Measurements from ENCODE around the gene ASPRV1. TPM values are rescaled to one million over a fixed set of nuclear protein-coding genes. Genes with fewer than 3 reads are reported as not detected.

The ASPRV1 gene
- total RNA-seq, 1 donor from 2014 or later, result 0.08 TPM

GRCh38 chr2:69943843-69944525, 17.4 kb downstream of the ASPRV1 start:
- DNase-seq (ENCODE audit: low read depth), result no peak
- H3K4me3 ChIP-seq (ENCODE audit: low read depth, low read length), result no peak overlapping the region
- TF ChIP-seq CTCF (IDR thresholded peaks at IDR 0.05; ENCODE audit: insufficient read depth, low read length, poor library complexity, severe bottlenecking), result no peak
- peaks cover 5% of the 10 kb centered on the region for H3K27me3 ChIP-seq (ENCODE audit: control insufficient read depth, insufficient read depth, low read length)
- H3K36me3 ChIP-seq (ENCODE audit: control insufficient read depth, insufficient read depth, low read length), result no peaks in the 10 kb centered on the region

DNA sequence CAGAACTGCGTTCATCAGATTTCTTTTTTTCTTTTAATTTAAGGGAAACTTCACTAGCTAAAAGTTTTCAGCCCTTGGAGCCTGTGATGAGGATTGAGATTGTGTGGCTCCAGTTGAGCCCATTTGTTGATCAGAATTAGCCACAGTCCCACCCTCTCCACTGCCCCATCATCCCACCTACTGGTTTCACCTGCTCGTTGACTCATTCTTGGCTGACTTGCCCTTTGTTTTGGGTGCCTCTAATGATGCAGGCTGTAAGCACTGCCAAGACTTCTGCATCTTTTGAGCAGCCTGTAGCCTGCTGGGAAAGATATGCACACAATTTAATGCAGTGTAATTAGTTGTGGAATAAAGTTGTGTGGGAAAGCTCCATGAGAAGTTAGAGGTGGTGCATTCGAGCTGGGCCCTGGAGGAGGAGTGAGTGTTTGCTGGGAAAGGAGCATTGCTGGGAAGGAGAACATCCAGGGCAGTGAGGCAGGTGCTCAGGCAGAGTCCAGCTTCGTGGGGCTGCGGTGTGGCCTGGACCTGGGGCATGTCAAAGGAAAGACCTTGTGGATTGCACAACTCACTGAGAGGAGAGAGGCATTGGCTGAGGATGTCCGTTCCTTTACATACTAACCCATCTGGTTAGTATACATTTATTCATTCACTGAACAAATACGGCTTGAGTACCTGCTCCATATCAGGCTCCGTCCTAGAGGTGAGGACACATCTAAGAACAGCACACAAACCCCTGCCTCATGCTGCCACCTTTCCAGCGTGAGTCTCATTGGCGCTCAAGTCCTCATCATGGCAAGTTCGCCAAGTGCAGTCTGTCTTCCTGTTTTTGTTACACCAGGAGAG, 18.2 kb downstream of the ASPRV1 start:
- DNase-seq (ENCODE audit: low read depth), result no peak
- no peaks in the 10 kb centered on the region for H3K27me3 ChIP-seq (ENCODE audit: control insufficient read depth, insufficient read depth, low read length)
- no peak for TF ChIP-seq CTCF (IDR thresholded peaks at IDR 0.05; ENCODE audit: insufficient read depth, low read length, poor library complexity, severe bottlenecking)
- no peak overlapping the region for H3K4me3 ChIP-seq (ENCODE audit: low read depth, low read length)
- peaks cover 1% of the 10 kb centered on the region for H3K36me3 ChIP-seq (ENCODE audit: control insufficient read depth, insufficient read depth, low read length)

GRCh38 chr2:69940691-69941090, 20.7 kb downstream of the ASPRV1 start:
- Histone ChIP-seq H3K27me3 (ENCODE audit: control insufficient read depth, insufficient read depth, low read length) (no peaks in the 10 kb centered on the region), H3K36me3 (ENCODE audit: control insufficient read depth, insufficient read depth, low read length) (peaks cover 6% of the 10 kb centered on the region), H3K4me3 (ENCODE audit: low read depth, low read length) (no peak overlapping the region)
- TF ChIP-seq CTCF (IDR thresholded peaks at IDR 0.05; ENCODE audit: insufficient read depth, low read length, poor library complexity, severe bottlenecking), result no peak
- no peak for DNase-seq (ENCODE audit: low read depth)

DNA sequence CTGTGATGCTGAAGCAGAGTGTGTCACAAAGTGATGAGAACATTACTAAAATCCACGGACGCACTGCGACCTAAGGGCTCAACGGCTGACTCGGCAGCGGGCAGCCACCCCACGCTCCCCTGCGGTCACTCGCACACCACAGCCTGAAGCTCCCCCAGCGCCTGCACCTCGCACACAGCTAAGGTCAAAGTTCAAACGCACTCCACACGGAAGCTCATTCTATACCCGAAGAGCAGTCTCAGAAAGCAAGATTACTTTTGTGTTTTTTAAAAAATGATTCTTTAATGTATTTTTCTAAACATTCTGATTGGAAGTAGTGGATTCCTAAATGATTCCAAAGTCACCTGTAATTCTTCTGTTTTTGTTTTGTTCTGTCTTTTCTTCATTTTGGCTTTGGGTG, 21.7 kb downstream of the ASPRV1 start:
- H3K27me3 ChIP-seq (ENCODE audit: control insufficient read depth, insufficient read depth, low read length), result no peaks in the 10 kb centered on the region
- TF ChIP-seq CTCF (IDR thresholded peaks at IDR 0.05; ENCODE audit: insufficient read depth, low read length, poor library complexity, severe bottlenecking), result no peak
- H3K36me3 ChIP-seq (ENCODE audit: control insufficient read depth, insufficient read depth, low read length), result peaks cover 6% of the 10 kb centered on the region

GRCh38 chr2:69937968-69938367, 23.5 kb downstream of the ASPRV1 start:
- Histone ChIP-seq H3K4me3 (ENCODE audit: low read depth, low read length) (no peak overlapping the region), H3K36me3 (ENCODE audit: control insufficient read depth, insufficient read depth, low read length) (peaks cover 6% of the 10 kb centered on the region), H3K27me3 (ENCODE audit: control insufficient read depth, insufficient read depth, low read length) (no peaks in the 10 kb centered on the region)
- no peak for DNase-seq (ENCODE audit: low read depth)
- no peak for TF ChIP-seq CTCF (IDR thresholded peaks at IDR 0.05; ENCODE audit: insufficient read depth, low read length, poor library complexity, severe bottlenecking)

More for the DNA sequence above, 21.7 kb downstream of the ASPRV1 start:
- DNase-seq (ENCODE audit: low read depth), result no peak
- no peak overlapping the region for H3K4me3 ChIP-seq (ENCODE audit: low read depth, low read length)

All from kidney epithelial cell (primary cell).